ENCODE measurements around the gene CEACAM1. TPM values are rescaled to one million over a fixed set of nuclear protein-coding genes. Genes with fewer than 3 reads are reported as not detected.
A peak's percentile ranks its signal among the peaks of the same experiment; 100 is the strongest.

The CEACAM1 gene
- total and polyA plus RNA-seq, 2 of the 13 experiments (the other 11 are each of a cell fraction or from before 2014, with no cell fraction given) = 13.5 to 332 TPM

GRCh38 chr19:42511340-42511739 is 16.9 kb downstream of the CEACAM1 start:
- H3K27me3 ChIP-seq (ENCODE audit: control insufficient read depth in 1 of 2, insufficient read depth in 2 of 2, low read length in 2 of 2) = no peaks in the 10 kb centered on the region
- no peak overlapping the region for H3K9ac ChIP-seq (ENCODE audit: insufficient read depth, low read depth, low read length)
- BruUV-seq (replicated peaks) = no TSS peak
- H2AFZ ChIP-seq (ENCODE audit: low read length) = no peak overlapping the region
- POLR2A ChIA-PET = no interaction called here
- no peak for ATAC-seq
- peaks cover 13% of the 10 kb centered on the region for H3K4me1 ChIP-seq (ENCODE audit: insufficient read depth, low read length)
- H3K9me3 ChIP-seq (ENCODE audit: low read length) = no peaks in the 10 kb centered on the region
- intact Hi-C loops (cut with micrococcal nuclease; ENCODE audit: unreplicated experiment) = no loop called here
- H3K79me2 ChIP-seq (ENCODE audit: insufficient read depth, low read length) = peaks cover 2% of the 10 kb centered on the region
- in situ Hi-C loops (cut with HindIII; ENCODE audit: extremely low pct_ligation_motif_present, low pct_unique_long_range_greater_than_20kb) = no loop called here
- TF ChIP-seq RBFOX2 (IDR thresholded peaks at IDR 0.05; ENCODE audit: low read depth, low read length) = 0 out of 2 replicates have a peak, but pooled peaks have one; percentile 18
- TF ChIP-seq, protein P1, sequence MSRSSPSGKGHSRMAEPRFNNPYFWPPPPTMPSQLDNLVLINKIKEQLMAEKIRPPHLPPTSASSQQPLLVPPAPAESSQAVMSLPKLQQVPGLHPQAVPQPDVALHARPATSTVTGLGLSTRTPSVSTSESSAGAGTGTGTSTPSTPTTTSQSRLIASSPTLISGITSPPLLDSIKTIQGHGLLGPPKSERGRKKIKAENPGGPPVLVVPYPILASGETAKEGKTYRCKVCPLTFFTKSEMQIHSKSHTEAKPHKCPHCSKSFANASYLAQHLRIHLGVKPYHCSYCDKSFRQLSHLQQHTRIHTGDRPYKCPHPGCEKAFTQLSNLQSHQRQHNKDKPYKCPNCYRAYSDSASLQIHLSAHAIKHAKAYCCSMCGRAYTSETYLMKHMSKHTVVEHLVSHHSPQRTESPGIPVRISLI (CRISPR knock-in tag; IDR thresholded peaks at IDR 0.05; ENCODE audit: borderline replicate concordance) = no peak
- TF ChIP-seq NR2C2 (CRISPR knock-in tag; IDR thresholded peaks at IDR 0.05; ENCODE audit: borderline replicate concordance) = no peak
- no peak for TF ChIP-seq ZNF329 (CRISPR knock-in tag; IDR thresholded peaks at IDR 0.05; ENCODE audit: low read depth)
- no peak overlapping the region for H3K4me3 ChIP-seq (replicated peaks in 1 of 3; ENCODE audit: insufficient read depth in 1 of 3, low read depth in 2 of 3, low read length in 3 of 3)
- CTCF ChIA-PET (ENCODE audit: low intra/inter-chr PET ratio, low total read pairs) = no interaction called here
- FAIRE-seq = no peak
- DNase-seq (ENCODE audit: low spot score) = no peak
- H3K27ac ChIP-seq (ENCODE audit: extremely low read length, insufficient read depth, low read length) = no peak overlapping the region
- H3K4me2 ChIP-seq (ENCODE audit: low read depth, low read length) = no peak overlapping the region
- peaks cover 21 to 67% of the 10 kb centered on the region in 2 experiments for H3K36me3 ChIP-seq (replicated peaks in 1 of 2; ENCODE audit: control insufficient read depth in 1 of 2, insufficient read depth in 2 of 2, low read length in 2 of 2)
- no peaks in the 10 kb centered on the region for H4K20me1 ChIP-seq (ENCODE audit: insufficient read depth, low read length)
- WGBS (ENCODE audit: low lambda C conversion rate) = 96% methylated on average over 4 of the region's 4 CpGs

GRCh38 chr19:42508892-42509444 is 19.3 kb downstream of the CEACAM1 start:
- H4K20me1 ChIP-seq (ENCODE audit: insufficient read depth, low read length) = no peaks in the 10 kb centered on the region
- ATAC-seq (no peak), DNase-seq (ENCODE audit: low spot score) (no peak), FAIRE-seq (no peak)
- in situ Hi-C loops (cut with HindIII; ENCODE audit: extremely low pct_ligation_motif_present, low pct_unique_long_range_greater_than_20kb) = no loop called here
- no peak for TF ChIP-seq ZNF512 (CRISPR knock-in tag; IDR thresholded peaks at IDR 0.05)
- peak; percentile 46; the same call in 1 of the 2 replicates for TF ChIP-seq RBFOX2 (IDR thresholded peaks at IDR 0.05; ENCODE audit: low read depth, low read length)
- POLR2A ChIA-PET = interaction anchor here (5.3 kb wide), 1 partner anchor 11 kb away, joined by 44 read pairs; no protein-coding TSS in a partner anchor
- CTCF ChIA-PET (ENCODE audit: low intra/inter-chr PET ratio, low total read pairs) = no interaction called here
- no peak overlapping the region for H3K27ac ChIP-seq (ENCODE audit: extremely low read length, insufficient read depth, low read length)
- H3K9ac ChIP-seq (ENCODE audit: insufficient read depth, low read depth, low read length) = no peak overlapping the region
- no peaks in the 10 kb centered on the region for H3K79me2 ChIP-seq (ENCODE audit: insufficient read depth, low read length)
- H3K4me1 ChIP-seq (ENCODE audit: insufficient read depth, low read length) = peaks cover 31% of the 10 kb centered on the region
- H3K4me3 ChIP-seq (replicated peaks in 1 of 3; ENCODE audit: insufficient read depth in 1 of 3, low read depth in 2 of 3, low read length in 3 of 3) = no peak overlapping the region
- intact Hi-C loops (cut with micrococcal nuclease; ENCODE audit: unreplicated experiment) = no loop called here
- no peak overlapping the region for H2AFZ ChIP-seq (ENCODE audit: low read length)
- no peak overlapping the region for H3K4me2 ChIP-seq (ENCODE audit: low read depth, low read length)
- H3K27me3 ChIP-seq (ENCODE audit: control insufficient read depth in 1 of 2, insufficient read depth in 2 of 2, low read length in 2 of 2) = no peaks in the 10 kb centered on the region
- no peaks in the 10 kb centered on the region for H3K9me3 ChIP-seq (ENCODE audit: low read length)
- peaks cover 14 to 47% of the 10 kb centered on the region in 2 experiments for H3K36me3 ChIP-seq (replicated peaks in 1 of 2; ENCODE audit: control insufficient read depth in 1 of 2, insufficient read depth in 2 of 2, low read length in 2 of 2)
- BruUV-seq (replicated peaks) = no TSS peak

All from HepG2 (cell line).